ENCODE data around the gene RNF181.

The RNF181 gene, protein sequence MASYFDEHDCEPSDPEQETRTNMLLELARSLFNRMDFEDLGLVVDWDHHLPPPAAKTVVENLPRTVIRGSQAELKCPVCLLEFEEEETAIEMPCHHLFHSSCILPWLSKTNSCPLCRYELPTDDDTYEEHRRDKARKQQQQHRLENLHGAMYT

GRCh38 chr2:85595301-85596025, at the start of gene RNF181:
RNF181 (plus strand) TSS chr2:85595745; CDS start chr2:85595764, 19 bp downstream.
- peak within 1 kb of the TSS; percentile 100 for H3K4me3 Mint-ChIP-seq
- peaks cover 19% of the 10 kb centered on the region for H3K4me1 Mint-ChIP-seq
- peaks cover 2% of the 10 kb centered on the region for H3K36me3 Mint-ChIP-seq
- no peaks in the 10 kb centered on the region for H3K27me3 Mint-ChIP-seq
- peak; percentile 99 for ATAC-seq (ENCODE audit: low read depth)
- peak; percentile 72 to 86 for DNase-seq (ENCODE audit: low spot score in 2 of 2)
- no peaks in the 10 kb centered on the region for H3K9me3 Mint-ChIP-seq
- peak within 1 kb of the TSS; percentile 100 for H3K27ac Mint-ChIP-seq

DNA sequence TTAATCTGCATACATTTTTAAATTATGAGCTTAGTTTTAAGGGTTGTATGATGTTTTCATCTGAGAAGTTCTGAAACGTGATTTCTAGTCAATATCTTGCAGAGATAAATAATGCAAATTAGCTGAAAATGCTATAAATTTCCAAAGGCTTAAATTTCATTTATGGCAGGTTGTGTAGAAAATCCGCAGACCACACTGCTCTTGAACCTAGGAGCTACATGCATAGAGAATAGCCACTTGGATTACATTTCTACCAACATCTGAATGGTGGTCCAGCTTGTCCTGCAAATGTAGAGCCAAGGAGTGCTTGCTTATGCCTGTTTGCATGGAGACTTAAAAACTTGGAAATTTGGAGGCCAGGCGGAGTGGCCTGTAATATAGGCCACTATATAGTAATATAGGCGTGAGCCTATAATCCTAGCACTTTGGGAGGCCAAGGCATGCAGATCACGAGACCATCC, 49.7 kb upstream of the RNF181 start:
- no peak overlapping the region for H3K4me3 Mint-ChIP-seq
- no peak for ATAC-seq (ENCODE audit: low read depth)
- DNase-seq (ENCODE audit: low spot score in 2 of 2) = no peak
- no peaks in the 10 kb centered on the region for H3K9me3 Mint-ChIP-seq
- peaks cover 23% of the 10 kb centered on the region for H3K36me3 Mint-ChIP-seq
- H3K27me3 Mint-ChIP-seq = no peaks in the 10 kb centered on the region
- peaks cover 8% of the 10 kb centered on the region for H3K4me1 Mint-ChIP-seq
- H3K27ac Mint-ChIP-seq = no peak overlapping the region

- ATAC-seq (ENCODE audit: low read depth) (no peak), DNase-seq (ENCODE audit: low spot score in 2 of 2) (no peak)
- Mint-ChIP-seq H3K27me3 (no peaks in the 10 kb centered on the region), H3K36me3 (peaks cover 20% of the 10 kb centered on the region), H3K4me3 (no peak overlapping the region), H3K4me1 (peaks cover 12% of the 10 kb centered on the region), H3K27ac (no peak overlapping the region), H3K9me3 (no peaks in the 10 kb centered on the region)
These were observed 48.3 kb upstream of the RNF181 start for GRCh38 chr2:85547089-85547858.

GRCh38 chr2:85547859-85548607, 47.5 kb upstream of the RNF181 start:
- Mint-ChIP-seq H3K4me1 (peaks cover 10% of the 10 kb centered on the region), H3K36me3 (peaks cover 13% of the 10 kb centered on the region), H3K4me3 (no peak overlapping the region), H3K9me3 (no peaks in the 10 kb centered on the region), H3K27ac (peak overlapping the region; percentile 86), H3K27me3 (no peaks in the 10 kb centered on the region)
- DNase-seq (ENCODE audit: low spot score in 2 of 2) (no peak), ATAC-seq (ENCODE audit: low read depth) (no peak)

DNA sequence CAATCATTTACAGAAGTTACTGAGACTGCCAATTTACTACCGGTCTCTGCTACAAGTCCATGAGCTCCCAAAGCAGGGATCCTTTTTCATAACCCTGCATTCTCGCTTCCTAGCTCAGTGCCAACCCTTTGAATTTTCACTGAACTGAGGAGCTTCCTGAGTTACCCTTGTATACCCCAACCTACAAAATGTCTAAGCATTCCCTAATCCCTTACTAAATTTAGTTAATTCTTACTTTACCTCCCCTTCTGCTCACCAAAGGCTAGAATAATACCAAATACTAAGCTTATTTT, 47.0 kb upstream of the RNF181 start:
- Mint-ChIP-seq H3K36me3 (peaks cover 11% of the 10 kb centered on the region), H3K27ac (peak overlapping the region; percentile 86), H3K27me3 (no peaks in the 10 kb centered on the region), H3K4me3 (no peak overlapping the region), H3K9me3 (no peaks in the 10 kb centered on the region), H3K4me1 (peaks cover 10% of the 10 kb centered on the region)
- DNase-seq (ENCODE audit: low spot score in 2 of 2) (no peak), ATAC-seq (ENCODE audit: low read depth) (no peak)

GRCh38 chr2:85549095-85549494, 46.5 kb upstream of the RNF181 start:
- Mint-ChIP-seq H3K36me3 (peaks cover 11% of the 10 kb centered on the region), H3K27ac (no peak overlapping the region), H3K4me1 (peaks cover 8% of the 10 kb centered on the region), H3K27me3 (no peaks in the 10 kb centered on the region), H3K9me3 (no peaks in the 10 kb centered on the region), H3K4me3 (no peak overlapping the region)
- ATAC-seq (ENCODE audit: low read depth) = no peak
- no peak for DNase-seq (ENCODE audit: low spot score in 2 of 2)

GRCh38 chr2:85549826-85550225, 45.7 kb upstream of the RNF181 start:
- no peak overlapping the region for H3K4me3 Mint-ChIP-seq
- no peak for DNase-seq (ENCODE audit: low spot score in 2 of 2)
- no peak for ATAC-seq (ENCODE audit: low read depth)
- H3K27ac Mint-ChIP-seq = no peak overlapping the region
- H3K27me3 Mint-ChIP-seq = no peaks in the 10 kb centered on the region
- peaks cover 5% of the 10 kb centered on the region for H3K4me1 Mint-ChIP-seq
- H3K36me3 Mint-ChIP-seq = peaks cover 10% of the 10 kb centered on the region
- H3K9me3 Mint-ChIP-seq = no peaks in the 10 kb centered on the region

- ATAC-seq (ENCODE audit: low read depth) = no peak
- H3K27ac Mint-ChIP-seq = no peak overlapping the region
- H3K27me3 Mint-ChIP-seq = no peaks in the 10 kb centered on the region
- H3K4me3 Mint-ChIP-seq = no peak overlapping the region
- peaks cover 15% of the 10 kb centered on the region for H3K36me3 Mint-ChIP-seq
- H3K4me1 Mint-ChIP-seq = peaks cover 5% of the 10 kb centered on the region
- DNase-seq (ENCODE audit: low spot score in 2 of 2) = no peak
- H3K9me3 Mint-ChIP-seq = no peaks in the 10 kb centered on the region
These were observed 45.1 kb upstream of the RNF181 start for GRCh38 chr2:85550486-85550885.

DNA sequence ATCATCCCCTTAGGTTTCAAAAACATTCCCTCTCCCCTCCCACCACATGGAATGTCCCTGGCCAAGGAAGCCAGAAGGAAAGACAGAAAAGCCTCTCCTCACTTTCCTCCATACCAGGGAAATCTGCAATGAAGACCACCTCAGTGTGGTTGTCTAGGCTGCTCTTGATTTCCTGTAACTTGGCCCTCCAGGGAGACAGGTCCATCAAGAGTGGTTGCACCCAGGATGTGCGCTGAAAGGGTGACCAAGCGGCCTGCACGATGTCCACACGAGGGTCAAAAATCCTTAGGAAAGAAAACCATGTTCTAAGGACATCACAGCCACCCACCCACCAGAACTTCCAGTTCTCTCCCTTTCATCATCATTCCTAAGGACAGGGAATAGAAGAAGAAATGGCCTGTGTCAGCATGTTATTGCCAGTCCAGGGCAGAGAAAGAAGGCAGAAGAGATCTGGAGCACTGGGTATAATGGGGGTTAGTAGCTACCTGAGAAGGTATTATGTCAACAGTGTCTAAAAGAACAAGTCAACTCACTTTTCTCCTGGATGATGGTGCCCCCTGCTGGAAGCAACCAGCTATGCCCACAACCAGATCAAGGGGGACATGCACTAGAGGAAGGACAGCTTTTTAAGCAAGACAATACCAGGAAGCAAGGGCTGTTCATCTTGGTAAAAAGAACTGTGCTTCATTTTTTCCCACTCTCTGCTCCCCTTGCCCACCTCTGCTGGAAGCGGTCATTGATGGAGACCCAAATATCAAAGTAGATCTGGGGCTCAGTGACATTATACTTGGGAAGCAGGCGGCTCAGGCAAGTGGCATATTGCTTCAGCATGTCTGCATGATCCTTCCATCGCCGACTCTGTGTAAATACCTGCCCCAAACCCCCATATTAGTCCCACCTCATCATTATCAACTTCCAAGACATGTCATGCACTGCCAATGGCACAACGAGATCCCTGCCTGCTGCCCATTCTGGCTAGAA, 43.6 kb upstream of the RNF181 start:
- Mint-ChIP-seq H3K4me1 (peaks cover 5% of the 10 kb centered on the region), H3K9me3 (no peaks in the 10 kb centered on the region), H3K4me3 (no peak overlapping the region), H3K27me3 (no peaks in the 10 kb centered on the region), H3K27ac (no peak overlapping the region), H3K36me3 (peaks cover 16% of the 10 kb centered on the region)
- DNase-seq (ENCODE audit: low spot score in 2 of 2) (peak; percentile 86 to 89), ATAC-seq (ENCODE audit: low read depth) (peak; percentile 99)

GRCh38 chr2:85553184-85553583, 42.4 kb upstream of the RNF181 start:
- no peak for ATAC-seq (ENCODE audit: low read depth)
- no peaks in the 10 kb centered on the region for H3K9me3 Mint-ChIP-seq
- H3K27ac Mint-ChIP-seq = no peak overlapping the region
- no peaks in the 10 kb centered on the region for H3K27me3 Mint-ChIP-seq
- peaks cover 18% of the 10 kb centered on the region for H3K36me3 Mint-ChIP-seq
- DNase-seq (ENCODE audit: low spot score in 2 of 2) = no peak
- H3K4me3 Mint-ChIP-seq = no peak overlapping the region
- peaks cover 5% of the 10 kb centered on the region for H3K4me1 Mint-ChIP-seq

- Mint-ChIP-seq H3K4me3 (no peak overlapping the region), H3K4me1 (peaks cover 7% of the 10 kb centered on the region), H3K36me3 (peaks cover 18% of the 10 kb centered on the region), H3K27ac (no peak overlapping the region), H3K9me3 (no peaks in the 10 kb centered on the region), H3K27me3 (no peaks in the 10 kb centered on the region)
- DNase-seq (ENCODE audit: low spot score in 2 of 2) (no peak), ATAC-seq (ENCODE audit: low read depth) (no peak)
These were observed 40.4 kb upstream of the RNF181 start for GRCh38 chr2:85554980-85555612.

- Mint-ChIP-seq H3K4me3 (no peak overlapping the region), H3K27ac (no peak overlapping the region), H3K4me1 (peaks cover 10% of the 10 kb centered on the region), H3K36me3 (peaks cover 16% of the 10 kb centered on the region), H3K9me3 (no peaks in the 10 kb centered on the region), H3K27me3 (no peaks in the 10 kb centered on the region)
- DNase-seq (ENCODE audit: low spot score in 2 of 2) (no peak), ATAC-seq (ENCODE audit: low read depth) (no peak)
These were observed 38.4 kb upstream of the RNF181 start for GRCh38 chr2:85557130-85557529.

- no peak overlapping the region for H3K27ac Mint-ChIP-seq
- H3K27me3 Mint-ChIP-seq = no peaks in the 10 kb centered on the region
- H3K4me3 Mint-ChIP-seq = no peak overlapping the region
- no peaks in the 10 kb centered on the region for H3K9me3 Mint-ChIP-seq
- ATAC-seq (ENCODE audit: low read depth) (no peak), DNase-seq (ENCODE audit: low spot score in 2 of 2) (no peak)
- H3K36me3 Mint-ChIP-seq = peaks cover 13% of the 10 kb centered on the region
- H3K4me1 Mint-ChIP-seq = peaks cover 8% of the 10 kb centered on the region
These were observed 37.4 kb upstream of the RNF181 start for GRCh38 chr2:85558160-85558559.

Data from memory B cell (primary cell).